Measurements from ENCODE around the gene FAM193B.
"Not testable (repeated sequence)": the region's sequence is repeated elsewhere in the genome, so short reads cannot be mapped to it uniquely, and the experiment has no call there.

The FAM193B gene

DNA sequence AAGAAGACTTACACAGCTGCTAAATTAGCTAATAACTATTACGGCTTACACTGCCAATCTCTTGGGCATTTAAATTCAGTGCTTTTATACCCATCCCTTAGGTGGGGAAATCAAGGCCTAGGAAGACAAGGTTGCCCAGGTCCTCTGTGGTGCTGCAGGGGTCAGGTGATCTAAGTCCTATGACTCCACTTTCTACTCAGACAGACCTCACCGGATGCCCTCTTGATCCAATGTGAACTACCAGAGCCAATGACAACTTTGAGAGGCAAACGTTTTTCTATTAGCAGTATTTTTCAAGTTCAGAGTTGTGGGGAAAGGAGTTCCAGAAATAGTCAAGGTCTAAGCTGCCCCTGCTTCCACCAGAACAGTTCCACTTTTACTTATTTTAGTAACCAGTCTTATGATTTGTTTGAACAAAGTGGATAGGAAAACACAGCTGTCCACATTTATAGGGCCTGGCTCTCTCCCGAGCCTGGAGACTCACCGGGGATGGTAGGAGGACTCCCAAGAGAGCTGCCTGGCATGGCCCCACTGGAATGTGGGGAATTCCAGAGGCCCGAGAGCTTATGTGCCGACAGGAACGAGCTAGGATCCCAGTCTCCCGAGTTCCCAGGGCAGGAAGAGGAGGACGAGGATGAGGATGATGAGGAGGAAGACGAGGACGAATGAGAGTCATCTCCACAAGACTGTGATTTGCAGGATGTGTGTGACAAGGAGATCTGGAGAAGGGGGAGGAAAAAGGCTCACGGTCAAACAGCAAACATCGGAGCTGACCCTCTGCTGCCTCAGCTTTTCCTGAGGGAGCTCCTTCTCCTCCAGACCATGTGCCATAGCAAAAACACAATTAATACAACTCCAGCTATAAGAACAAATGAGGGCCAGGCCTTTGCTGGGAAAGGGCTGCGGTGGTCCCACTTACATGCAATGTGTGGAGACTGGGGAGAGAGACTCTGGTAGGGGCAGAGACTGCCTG, 16.7 kb downstream of the FAM193B start:
- no peak for TF ChIP-seq ARNTL (CRISPR knock-in tag; IDR thresholded peaks at IDR 0.05; ENCODE audit: borderline replicate concordance, low read depth)
- no peak for TF ChIP-seq ZNF70 (CRISPR knock-in tag; IDR thresholded peaks at IDR 0.05)
- TF ChIP-seq ISL1 (CRISPR knock-in tag; IDR thresholded peaks at IDR 0.05): 0 out of 2 replicates have a peak, but pooled peaks have one; percentile 17
- TF ChIP-seq RARB (CRISPR knock-in tag; IDR thresholded peaks at IDR 0.05): no peak
- TF ChIP-seq ZFP3 (CRISPR knock-in tag; IDR thresholded peaks at IDR 0.05): no peak
- peak; percentile 95 for ATAC-seq

GRCh38 chr5:177536386-177536785, 18.0 kb downstream of the FAM193B start:
- ATAC-seq: no peak
- TF ChIP-seq ZC3H10 (CRISPR knock-in tag; IDR thresholded peaks at IDR 0.05): no peak

- no peak for ATAC-seq
- TF ChIP-seq TCF4 (CRISPR knock-in tag; IDR thresholded peaks at IDR 0.05; ENCODE audit: borderline replicate concordance) (no peak), SNAI2 (CRISPR knock-in tag; IDR thresholded peaks at IDR 0.05) (no peak), CSDC2 (CRISPR knock-in tag; IDR thresholded peaks at IDR 0.05) (no peak), PPARA (CRISPR knock-in tag; IDR thresholded peaks at IDR 0.05; ENCODE audit: borderline replicate concordance) (no peak), TOX (CRISPR knock-in tag; IDR thresholded peaks at IDR 0.05; ENCODE audit: borderline replicate concordance) (no peak), ZNF70 (CRISPR knock-in tag; IDR thresholded peaks at IDR 0.05) (no peak), RARB (CRISPR knock-in tag; IDR thresholded peaks at IDR 0.05) (no peak), OSR1 (CRISPR knock-in tag; IDR thresholded peaks at IDR 0.05) (no peak), ARNTL (CRISPR knock-in tag; IDR thresholded peaks at IDR 0.05; ENCODE audit: borderline replicate concordance, low read depth) (no peak)
- TF ChIP-seq, protein P1, sequence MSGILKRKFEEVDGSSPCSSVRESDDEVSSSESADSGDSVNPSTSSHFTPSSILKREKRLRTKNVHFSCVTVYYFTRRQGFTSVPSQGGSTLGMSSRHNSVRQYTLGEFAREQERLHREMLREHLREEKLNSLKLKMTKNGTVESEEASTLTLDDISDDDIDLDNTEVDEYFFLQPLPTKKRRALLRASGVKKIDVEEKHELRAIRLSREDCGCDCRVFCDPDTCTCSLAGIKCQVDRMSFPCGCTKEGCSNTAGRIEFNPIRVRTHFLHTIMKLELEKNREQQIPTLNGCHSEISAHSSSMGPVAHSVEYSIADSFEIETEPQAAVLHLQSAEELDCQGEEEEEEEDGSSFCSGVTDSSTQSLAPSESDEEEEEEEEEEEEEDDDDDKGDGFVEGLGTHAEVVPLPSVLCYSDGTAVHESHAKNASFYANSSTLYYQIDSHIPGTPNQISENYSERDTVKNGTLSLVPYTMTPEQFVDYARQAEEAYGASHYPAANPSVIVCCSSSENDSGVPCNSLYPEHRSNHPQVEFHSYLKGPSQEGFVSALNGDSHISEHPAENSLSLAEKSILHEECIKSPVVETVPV (CRISPR knock-in tag; IDR thresholded peaks at IDR 0.05): no peak
- TF ChIP-seq, protein P2, sequence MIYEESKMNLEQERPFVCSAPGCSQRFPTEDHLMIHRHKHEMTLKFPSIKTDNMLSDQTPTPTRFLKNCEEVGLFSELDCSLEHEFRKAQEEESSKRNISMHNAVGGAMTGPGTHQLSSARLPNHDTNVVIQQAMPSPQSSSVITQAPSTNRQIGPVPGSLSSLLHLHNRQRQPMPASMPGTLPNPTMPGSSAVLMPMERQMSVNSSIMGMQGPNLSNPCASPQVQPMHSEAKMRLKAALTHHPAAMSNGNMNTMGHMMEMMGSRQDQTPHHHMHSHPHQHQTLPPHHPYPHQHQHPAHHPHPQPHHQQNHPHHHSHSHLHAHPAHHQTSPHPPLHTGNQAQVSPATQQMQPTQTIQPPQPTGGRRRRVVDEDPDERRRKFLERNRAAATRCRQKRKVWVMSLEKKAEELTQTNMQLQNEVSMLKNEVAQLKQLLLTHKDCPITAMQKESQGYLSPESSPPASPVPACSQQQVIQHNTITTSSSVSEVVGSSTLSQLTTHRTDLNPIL (CRISPR knock-in tag; IDR thresholded peaks at IDR 0.05; ENCODE audit: low read depth): no peak
Observed at GRCh38 chr5:177535125-177535524, 19.2 kb downstream of the FAM193B start.

- ATAC-seq: not testable (repeated sequence)
Observed at GRCh38 chr5:177534433-177534832, 19.9 kb downstream of the FAM193B start.

DNA sequence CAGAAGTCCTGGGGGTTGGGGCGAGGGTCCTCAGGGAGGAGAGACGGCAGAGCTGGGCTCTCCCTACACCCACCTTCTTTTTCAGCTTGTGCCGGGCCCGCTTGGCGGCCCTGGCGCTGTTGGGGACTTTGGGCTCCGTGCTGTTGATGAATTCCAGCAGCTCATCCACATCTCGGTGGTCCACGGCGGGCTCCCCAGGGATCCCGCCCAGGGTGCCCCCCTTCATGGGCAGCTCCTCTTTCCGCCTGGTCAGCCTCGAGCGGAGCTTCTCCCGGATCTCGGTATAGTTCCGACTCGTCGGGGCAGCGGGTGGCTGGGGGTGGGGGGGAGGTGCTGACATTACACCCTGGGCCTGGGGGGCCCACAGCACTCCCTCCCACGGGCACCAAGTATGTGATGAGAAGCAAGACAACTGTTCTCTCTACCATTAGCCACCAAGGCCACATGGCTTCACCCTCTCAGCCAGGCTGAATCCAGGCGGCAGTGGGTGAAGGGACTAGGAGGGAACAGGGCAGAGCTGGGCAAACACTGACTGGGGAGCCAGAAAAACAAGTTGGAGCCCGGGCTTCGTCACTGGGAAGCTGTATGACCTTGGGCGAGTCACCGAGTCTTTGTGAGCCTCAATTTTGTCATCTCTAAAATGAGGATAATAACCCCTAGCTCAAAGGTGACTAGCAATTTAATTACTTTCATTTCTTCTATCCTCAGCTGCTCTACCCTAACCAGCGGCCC, 23.0 kb downstream of the FAM193B start:
- no peak for ATAC-seq
- no peak for TF ChIP-seq ZNF565 (CRISPR knock-in tag; conservative IDR thresholded peaks at IDR 0.05; ENCODE audit: low read depth)
- TF ChIP-seq TCF4 (CRISPR knock-in tag; IDR thresholded peaks at IDR 0.05; ENCODE audit: borderline replicate concordance): no peak
- TF ChIP-seq ESRRG (CRISPR knock-in tag; IDR thresholded peaks at IDR 0.05): no peak
- TF ChIP-seq TOX (CRISPR knock-in tag; IDR thresholded peaks at IDR 0.05; ENCODE audit: borderline replicate concordance): no peak
- TF ChIP-seq TSHZ2 (CRISPR knock-in tag; IDR thresholded peaks at IDR 0.05): no peak
- TF ChIP-seq SNAI2 (CRISPR knock-in tag; IDR thresholded peaks at IDR 0.05): no peak
- no peak for TF ChIP-seq ZFP30 (CRISPR knock-in tag; IDR thresholded peaks at IDR 0.05)
- TF ChIP-seq CSDC2 (CRISPR knock-in tag; IDR thresholded peaks at IDR 0.05): no peak
- TF ChIP-seq ZNF8 (CRISPR knock-in tag; IDR thresholded peaks at IDR 0.05): no peak
- no peak for TF ChIP-seq RARB (CRISPR knock-in tag; IDR thresholded peaks at IDR 0.05)
- no peak for TF ChIP-seq PPARA (CRISPR knock-in tag; IDR thresholded peaks at IDR 0.05; ENCODE audit: borderline replicate concordance)
- TF ChIP-seq, protein P2 (CRISPR knock-in tag; IDR thresholded peaks at IDR 0.05; ENCODE audit: low read depth): no peak
- TF ChIP-seq ZFP3 (CRISPR knock-in tag; IDR thresholded peaks at IDR 0.05): no peak
